Loucy (cell line): ENCODE data around the gene BOLL.

Source experiments
- H2AFZ ChIP-seq: fragments of 200-600 bp; sonication (generic); 2 replicates; pipeline ENCODE4 v1.6.0; 2016; ENCODE audit warnings: antibody characterized with exemption, mild to moderate bottlenecking, low read length, moderate library complexity
- H3F3A ChIP-seq: fragments of 200-600 bp; 2 replicates; pipeline ENCODE4 v1.6.0; 2016; ENCODE audit warnings: antibody characterized with exemption, low read depth, mild to moderate bottlenecking
- H3K27me3 ChIP-seq: fragments of 200-600 bp; sonication (generic); 2 replicates; pipeline ENCODE4 v1.6.1; 2014; ENCODE audit warnings: low read length, mild to moderate bottlenecking; ENCODE audit not compliant: insufficient read depth, poor library complexity, severe bottlenecking
- H3K36me3 ChIP-seq: fragments of 200-600 bp; sonication (generic); 2 replicates; pipeline ENCODE4 v1.6.1; 2016; ENCODE audit warnings: low read length; ENCODE audit not compliant: insufficient read depth
- H3K4me1 ChIP-seq: fragments of 200-600 bp; sonication (generic); 2 replicates; pipeline ENCODE4 v1.5.1; 2014; ENCODE audit warnings: low read length, mild to moderate bottlenecking; ENCODE audit not compliant: insufficient read depth, poor library complexity, severe bottlenecking
- H3K4me2 ChIP-seq: fragments of 200-600 bp; sonication (generic); 2 replicates; pipeline ENCODE4 v1.6.0; 2014; ENCODE audit warnings: antibody characterized with exemption, low read length, low read depth, mild to moderate bottlenecking; ENCODE audit not compliant: poor library complexity, severe bottlenecking
- H3K4me3 ChIP-seq: fragments of 200-600 bp; sonication (generic); 2 replicates; pipeline ENCODE4 v1.5.1; 2014; ENCODE audit warnings: low read length, mild to moderate bottlenecking, mixed read lengths; ENCODE audit not compliant: poor library complexity, severe bottlenecking
- H3K79me2 ChIP-seq: fragments of 200-600 bp; sonication (generic); 2 replicates; pipeline ENCODE4 v1.6.1; 2014; ENCODE audit warnings: low read length; ENCODE audit not compliant: insufficient read depth
- H3K9ac ChIP-seq: fragments of 200-600 bp; sonication (generic); 2 replicates; pipeline ENCODE4 v1.6.0; 2014; ENCODE audit warnings: mild to moderate bottlenecking, low read depth, low read length, moderate library complexity; ENCODE audit not compliant: poor library complexity, severe bottlenecking
- H3K9me2 ChIP-seq: fragments of 200-600 bp; sonication (generic); replicated peaks from 2 replicates; pipeline ENCODE4 v1.6.1; 2016; ENCODE audit warnings: low read depth, low read length, mixed read lengths
- H3K9me3 ChIP-seq: fragments of 200-600 bp; sonication (generic); 2 replicates; pipeline ENCODE4 v1.6.1; 2014; ENCODE audit warnings: mild to moderate bottlenecking, antibody characterized with exemption, low read length, low read depth; ENCODE audit not compliant: insufficient read depth
- H4K20me1 ChIP-seq: fragments of 200-600 bp; sonication (generic); 2 replicates; pipeline ENCODE4 v1.6.0; 2014; ENCODE audit warnings: antibody characterized with exemption, low read length, mild to moderate bottlenecking; ENCODE audit not compliant: insufficient read depth, poor library complexity, severe bottlenecking
- CTCF ChIP-seq: fragments of 200-600 bp; sonication (generic); conservative IDR thresholded peaks from 2 replicates; pipeline ENCODE4 v1.5.1; 2014; ENCODE audit warnings: mild to moderate bottlenecking, antibody characterized with exemption, low read length
- EZH2phosphoT487 ChIP-seq: fragments of 200-600 bp; IDR thresholded peaks from 2 replicates; pipeline ENCODE4 v1.6.1; 2018; ENCODE audit warnings: antibody characterized with exemption, mild to moderate bottlenecking, moderate library complexity, borderline replicate concordance

BOLL gene

GRCh38 chr2:197782126-197782525 is 3.0 kb downstream of the BOLL start:
- Histone ChIP-seq H4K20me1 (no peaks in the 10 kb centered on the region), H3F3A (no peaks in the 10 kb centered on the region), H3K27me3 (no peaks in the 10 kb centered on the region), H3K36me3 (no peaks in the 10 kb centered on the region), H3K4me3 (no peak overlapping the region), H3K4me1 (peaks cover 5% of the 10 kb centered on the region), H3K9ac (no peak overlapping the region), H2AFZ (peak overlapping the region; percentile 14; the same call in 1 of the 2 replicates), H3K79me2 (no peaks in the 10 kb centered on the region), H3K4me2 (no peak overlapping the region), H3K9me3 (no peaks in the 10 kb centered on the region), H3K9me2 (no peaks in the 10 kb centered on the region)
- TF ChIP-seq EZH2phosphoT487 (no peak), CTCF (no peak)

- H3F3A ChIP-seq = no peaks in the 10 kb centered on the region
Observed at GRCh38 chr2:197779261-197779660, 5.9 kb downstream of the BOLL start.

GRCh38 chr2:197777823-197778407 is 7.2 kb downstream of the BOLL start:
- no peak overlapping the region for H3K4me2 ChIP-seq
- H3K36me3 ChIP-seq = no peaks in the 10 kb centered on the region
- H2AFZ ChIP-seq = peak overlapping the region; percentile 53; the same call in 1 of the 2 replicates
- H3K9me3 ChIP-seq = no peaks in the 10 kb centered on the region
- no peak overlapping the region for H3K9ac ChIP-seq
- no peaks in the 10 kb centered on the region for H3K79me2 ChIP-seq
- H3K27me3 ChIP-seq = no peaks in the 10 kb centered on the region
- no peak overlapping the region for H3K4me3 ChIP-seq
- H3F3A ChIP-seq = no peaks in the 10 kb centered on the region
- H3K4me1 ChIP-seq = peaks cover 5% of the 10 kb centered on the region
- H4K20me1 ChIP-seq = no peaks in the 10 kb centered on the region
- TF ChIP-seq CTCF (peak; percentile 96), EZH2phosphoT487 (no peak)
- H3K9me2 ChIP-seq = no peaks in the 10 kb centered on the region

More at GRCh38 chr2:197779261-197779660, 5.9 kb downstream of the BOLL start:
- Histone ChIP-seq H3K9me3 (no peaks in the 10 kb centered on the region), H4K20me1 (no peaks in the 10 kb centered on the region), H3K9ac (no peak overlapping the region), H3K9me2 (no peaks in the 10 kb centered on the region), H2AFZ (no peak overlapping the region), H3K36me3 (no peaks in the 10 kb centered on the region), H3K4me3 (no peak overlapping the region), H3K4me2 (no peak overlapping the region), H3K4me1 (peaks cover 5% of the 10 kb centered on the region), H3K79me2 (no peaks in the 10 kb centered on the region), H3K27me3 (no peaks in the 10 kb centered on the region)
- TF ChIP-seq EZH2phosphoT487 (no peak), CTCF (no peak)
